ENCODE data around the gene RFX5. TPM values are rescaled to one million over a fixed set of nuclear protein-coding genes. Genes with fewer than 3 reads are reported as not detected.

The RFX5 gene
- total RNA-seq, 1 donor from 2014 or later: 21.0 TPM

GRCh38 chr1:151347523-151348246, 633 bp upstream of the RFX5 start:
- intact Hi-C loops (cut with micrococcal nuclease): no loop called here
- Histone ChIP-seq H3K27ac (replicated peaks) (peak overlapping the region; percentile 93), H3K9me3 (replicated peaks) (peaks cover 14% of the 10 kb centered on the region), H3K4me3 (peak overlapping the region; percentile 84), H3K36me3 (peaks cover 24% of the 10 kb centered on the region), H3K4me1 (peaks cover 21% of the 10 kb centered on the region), H3K27me3 (ENCODE audit: low read depth) (no peaks in the 10 kb centered on the region)
- TF ChIP-seq, protein P1, sequence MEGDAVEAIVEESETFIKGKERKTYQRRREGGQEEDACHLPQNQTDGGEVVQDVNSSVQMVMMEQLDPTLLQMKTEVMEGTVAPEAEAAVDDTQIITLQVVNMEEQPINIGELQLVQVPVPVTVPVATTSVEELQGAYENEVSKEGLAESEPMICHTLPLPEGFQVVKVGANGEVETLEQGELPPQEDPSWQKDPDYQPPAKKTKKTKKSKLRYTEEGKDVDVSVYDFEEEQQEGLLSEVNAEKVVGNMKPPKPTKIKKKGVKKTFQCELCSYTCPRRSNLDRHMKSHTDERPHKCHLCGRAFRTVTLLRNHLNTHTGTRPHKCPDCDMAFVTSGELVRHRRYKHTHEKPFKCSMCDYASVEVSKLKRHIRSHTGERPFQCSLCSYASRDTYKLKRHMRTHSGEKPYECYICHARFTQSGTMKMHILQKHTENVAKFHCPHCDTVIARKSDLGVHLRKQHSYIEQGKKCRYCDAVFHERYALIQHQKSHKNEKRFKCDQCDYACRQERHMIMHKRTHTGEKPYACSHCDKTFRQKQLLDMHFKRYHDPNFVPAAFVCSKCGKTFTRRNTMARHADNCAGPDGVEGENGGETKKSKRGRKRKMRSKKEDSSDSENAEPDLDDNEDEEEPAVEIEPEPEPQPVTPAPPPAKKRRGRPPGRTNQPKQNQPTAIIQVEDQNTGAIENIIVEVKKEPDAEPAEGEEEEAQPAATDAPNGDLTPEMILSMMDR (IDR thresholded peaks at IDR 0.05; ENCODE audit: borderline replicate concordance): no peak
- no peak for DNase-seq

GRCh38 chr1:151346082-151346768, 827 bp downstream of the RFX5 start:
- peak overlapping the region; percentile 84 for H3K4me3 ChIP-seq
- H3K9me3 ChIP-seq (replicated peaks): peaks cover 5% of the 10 kb centered on the region
- peaks cover 30% of the 10 kb centered on the region for H3K36me3 ChIP-seq
- DNase-seq: no peak
- intact Hi-C loops (cut with micrococcal nuclease): no loop called here
- peaks cover 21% of the 10 kb centered on the region for H3K4me1 ChIP-seq
- H3K27me3 ChIP-seq (ENCODE audit: low read depth): no peaks in the 10 kb centered on the region
- TF ChIP-seq, protein P1 (IDR thresholded peaks at IDR 0.05; ENCODE audit: borderline replicate concordance): no peak
- peak overlapping the region; percentile 93 for H3K27ac ChIP-seq (replicated peaks)

DNA sequence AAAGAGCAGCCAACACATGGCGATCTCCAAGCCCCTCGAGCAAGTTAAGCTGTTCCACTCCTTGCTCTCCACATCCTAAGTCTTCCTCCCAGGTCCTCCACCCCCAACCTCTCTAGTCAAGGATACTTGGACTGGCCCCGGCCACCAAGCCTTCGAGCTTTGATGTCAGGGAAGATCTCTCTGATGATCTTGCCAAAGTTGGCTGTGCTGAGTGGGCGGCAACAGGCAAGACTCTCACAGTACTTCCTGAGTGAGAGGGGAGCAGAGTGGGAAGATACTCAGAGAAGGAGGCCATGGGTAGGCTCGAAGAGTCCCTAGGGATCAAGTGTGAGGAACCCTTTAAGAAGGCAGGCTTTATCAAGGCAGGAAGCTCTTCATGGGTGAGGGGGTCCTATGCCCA, 2.8 kb downstream of the RFX5 start:
- Histone ChIP-seq H3K4me3 (no peak overlapping the region), H3K4me1 (peaks cover 21% of the 10 kb centered on the region), H3K36me3 (peaks cover 30% of the 10 kb centered on the region), H3K27me3 (ENCODE audit: low read depth) (no peaks in the 10 kb centered on the region), H3K9me3 (replicated peaks) (no peaks in the 10 kb centered on the region), H3K27ac (replicated peaks) (no peak overlapping the region)
- no peak for DNase-seq
- intact Hi-C loops (cut with micrococcal nuclease): no loop called here
- TF ChIP-seq, protein P1 (IDR thresholded peaks at IDR 0.05; ENCODE audit: borderline replicate concordance): no peak

DNA sequence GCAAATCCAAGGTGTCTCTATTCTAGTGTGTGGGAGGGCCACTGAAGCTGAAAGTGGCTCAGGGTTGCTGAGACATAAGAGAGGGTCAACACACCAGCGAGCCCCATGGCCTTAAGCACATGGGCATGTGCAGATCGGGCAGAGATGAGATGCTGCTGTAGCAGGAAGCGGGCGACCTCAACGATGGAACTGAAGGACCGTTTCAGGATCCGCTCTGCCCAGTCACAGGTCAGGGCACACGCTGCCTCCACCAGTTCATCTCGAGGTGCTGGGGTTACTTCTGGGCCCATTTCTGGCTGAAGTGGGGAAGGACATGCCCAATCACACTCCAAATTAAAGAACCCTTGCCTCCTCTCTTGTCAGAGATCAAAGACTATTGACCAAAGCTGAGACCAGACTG, 3.5 kb downstream of the RFX5 start:
- H3K27ac ChIP-seq (replicated peaks): no peak overlapping the region
- H3K4me3 ChIP-seq: no peak overlapping the region
- DNase-seq: no peak
- H3K4me1 ChIP-seq: peaks cover 21% of the 10 kb centered on the region
- intact Hi-C loops (cut with micrococcal nuclease): no loop called here
- peaks cover 30% of the 10 kb centered on the region for H3K36me3 ChIP-seq
- no peaks in the 10 kb centered on the region for H3K9me3 ChIP-seq (replicated peaks)
- TF ChIP-seq, protein P1 (IDR thresholded peaks at IDR 0.05; ENCODE audit: borderline replicate concordance): no peak
- no peaks in the 10 kb centered on the region for H3K27me3 ChIP-seq (ENCODE audit: low read depth)

DNA sequence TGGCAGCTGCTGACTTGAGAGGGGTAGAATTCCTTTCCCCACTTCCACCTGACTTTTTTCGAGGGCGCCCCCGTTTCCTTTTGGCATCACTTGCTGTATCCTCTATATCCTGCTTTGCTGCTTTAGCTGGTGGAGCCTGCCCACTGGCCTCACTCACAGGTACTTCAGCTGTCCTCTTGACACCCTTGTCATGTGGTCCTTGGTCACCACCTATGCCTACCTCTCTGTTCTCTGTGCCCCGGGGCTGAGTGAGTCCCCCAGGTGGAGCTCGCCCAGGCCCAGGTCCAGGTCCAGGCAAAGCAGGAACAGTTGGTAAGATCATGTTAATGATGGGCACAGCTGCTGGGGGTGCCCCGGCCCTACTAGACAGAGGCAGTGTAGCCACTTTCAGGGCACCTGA, 4.5 kb downstream of the RFX5 start:
- DNase-seq: no peak
- intact Hi-C loops (cut with micrococcal nuclease): no loop called here
- Histone ChIP-seq H3K27ac (replicated peaks) (no peak overlapping the region), H3K27me3 (ENCODE audit: low read depth) (no peaks in the 10 kb centered on the region), H3K36me3 (peaks cover 30% of the 10 kb centered on the region), H3K9me3 (replicated peaks) (no peaks in the 10 kb centered on the region), H3K4me1 (peaks cover 18% of the 10 kb centered on the region), H3K4me3 (no peak overlapping the region)
- TF ChIP-seq, protein P1 (IDR thresholded peaks at IDR 0.05; ENCODE audit: borderline replicate concordance): no peak

Data from left ventricle myocardium inferior (tissue), 1 donor.